NCI-H345 treated with DMSO at 0.1 percent for 48 hours (cell line): ENCODE data around the gene RAMP2.
"Not testable (repeated sequence)": the region's sequence is repeated elsewhere in the genome, so short reads cannot be mapped to it uniquely, and the experiment has no call there.

Experiments used
- DNase-seq: peaks from one replicate; lab custom pipeline; 2025; ENCODE audit not compliant: unreplicated experiment; lab: John Stamatoyannopoulos, UW

RAMP2 gene

DNA sequence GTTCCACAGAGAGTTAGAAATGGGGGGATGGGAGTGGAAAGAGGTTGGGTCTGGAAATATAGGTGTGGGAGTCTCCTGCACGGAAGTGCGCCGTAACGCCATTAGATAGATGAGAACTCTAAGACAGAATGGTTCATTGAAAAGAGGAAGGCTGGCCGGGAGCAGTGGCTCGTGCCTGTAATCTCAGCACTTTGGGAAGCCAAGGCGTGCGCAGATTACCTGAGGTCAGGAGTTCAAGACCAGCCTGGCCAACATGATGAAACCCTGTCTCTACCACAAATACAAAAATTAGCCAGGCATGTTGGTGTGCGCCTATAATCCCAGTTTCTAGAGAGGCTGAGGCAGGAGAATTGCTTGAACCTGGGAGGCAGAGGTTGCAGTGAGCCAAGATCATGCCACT lies 7.0 kb downstream of the RAMP2 start:
- not testable (repeated sequence) for DNase-seq

DNA sequence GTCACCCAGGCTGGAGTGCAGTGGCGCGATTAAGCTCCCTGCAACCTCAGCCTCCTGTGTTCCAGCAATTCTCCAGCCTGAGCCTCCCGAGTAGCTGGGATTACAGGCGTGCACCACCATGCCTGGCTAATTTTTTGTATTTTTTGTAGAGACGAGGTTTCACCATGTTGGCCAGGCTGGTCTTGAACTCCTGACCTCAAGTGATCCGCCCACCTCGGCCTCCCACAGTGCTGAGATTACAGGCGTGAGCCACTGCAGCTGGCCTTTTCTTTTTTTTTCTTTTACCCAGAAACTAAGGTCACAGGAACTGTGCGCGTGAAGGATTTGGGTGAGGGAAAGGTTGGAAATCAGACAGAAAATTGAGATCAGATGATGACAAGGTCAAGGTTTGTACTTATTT lies 8.9 kb downstream of the RAMP2 start:
- not testable (repeated sequence) for DNase-seq

GRCh38 chr17:42772945-42773289 lies 11.9 kb downstream of the RAMP2 start:
- DNase-seq: no peak

DNA sequence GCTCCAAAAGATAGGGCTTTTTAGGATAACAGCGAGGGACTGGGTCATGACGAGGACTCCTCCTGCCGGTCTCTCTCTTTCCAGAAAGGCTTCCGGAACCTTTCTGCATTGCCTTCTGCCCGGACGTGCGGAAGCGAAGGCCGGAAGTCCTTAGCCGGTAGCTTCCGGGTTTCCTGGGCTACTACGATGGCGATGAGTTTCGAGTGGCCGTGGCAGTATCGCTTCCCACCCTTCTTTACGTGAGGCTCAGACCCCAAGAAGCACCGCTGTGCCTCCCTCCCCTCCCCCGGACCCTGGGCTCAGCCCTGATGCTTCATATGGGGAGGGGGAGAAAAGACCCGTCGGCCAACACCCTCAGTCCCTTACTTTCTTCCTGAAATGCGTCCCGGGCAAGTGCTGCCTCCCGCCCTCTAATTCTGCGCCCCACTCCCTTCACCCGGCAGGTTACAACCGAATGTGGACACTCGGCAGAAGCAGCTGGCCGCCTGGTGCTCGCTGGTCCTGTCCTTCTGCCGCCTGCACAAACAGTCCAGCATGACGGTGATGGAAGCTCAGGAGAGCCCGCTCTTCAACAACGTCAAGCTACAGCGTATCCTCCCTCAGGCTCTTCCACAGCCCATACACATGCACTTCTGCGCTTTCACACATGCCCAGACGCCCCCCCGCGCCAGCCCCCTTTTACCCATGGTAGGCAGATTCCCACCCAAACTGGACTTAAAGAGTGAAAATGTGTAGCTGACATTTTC lies 12.4 kb downstream of the RAMP2 start, which contains the start of gene VPS25:
VPS25 (plus strand) TSS at position 160 of the 746 bp plus-strand sequence; CDS start at position 187, 27 bp downstream.
- DNase-seq: peak; percentile 70

- DNase-seq: no peak
These were observed 13.2 kb downstream of the RAMP2 start for GRCh38 chr17:42774066-42774745.

- no peak for DNase-seq
These were observed 14.6 kb downstream of the RAMP2 start for GRCh38 chr17:42775534-42776098.

DNA sequence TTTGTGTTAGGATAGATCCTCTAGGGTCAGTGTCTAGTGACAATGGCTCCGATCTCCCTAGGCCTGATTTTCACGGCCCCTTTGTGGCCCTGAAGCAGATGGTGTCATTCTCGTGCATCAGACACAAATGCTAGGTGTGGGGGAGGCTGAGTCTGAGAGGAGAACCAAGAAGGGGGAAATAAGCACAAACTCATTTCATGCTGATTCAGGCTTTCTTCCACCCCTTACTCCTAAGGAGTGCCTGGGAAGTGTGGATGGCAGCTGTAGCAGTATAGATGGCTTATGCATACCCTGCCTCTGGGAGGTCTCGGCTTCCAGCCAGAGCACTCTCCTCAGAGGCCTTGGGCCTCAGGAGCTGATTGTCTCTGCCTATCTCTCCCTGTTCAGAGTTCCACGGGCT lies 17.5 kb downstream of the RAMP2 start:
- no peak for DNase-seq

- DNase-seq: no peak
These were observed 18.4 kb downstream of the RAMP2 start for GRCh38 chr17:42779304-42779935.

DNA sequence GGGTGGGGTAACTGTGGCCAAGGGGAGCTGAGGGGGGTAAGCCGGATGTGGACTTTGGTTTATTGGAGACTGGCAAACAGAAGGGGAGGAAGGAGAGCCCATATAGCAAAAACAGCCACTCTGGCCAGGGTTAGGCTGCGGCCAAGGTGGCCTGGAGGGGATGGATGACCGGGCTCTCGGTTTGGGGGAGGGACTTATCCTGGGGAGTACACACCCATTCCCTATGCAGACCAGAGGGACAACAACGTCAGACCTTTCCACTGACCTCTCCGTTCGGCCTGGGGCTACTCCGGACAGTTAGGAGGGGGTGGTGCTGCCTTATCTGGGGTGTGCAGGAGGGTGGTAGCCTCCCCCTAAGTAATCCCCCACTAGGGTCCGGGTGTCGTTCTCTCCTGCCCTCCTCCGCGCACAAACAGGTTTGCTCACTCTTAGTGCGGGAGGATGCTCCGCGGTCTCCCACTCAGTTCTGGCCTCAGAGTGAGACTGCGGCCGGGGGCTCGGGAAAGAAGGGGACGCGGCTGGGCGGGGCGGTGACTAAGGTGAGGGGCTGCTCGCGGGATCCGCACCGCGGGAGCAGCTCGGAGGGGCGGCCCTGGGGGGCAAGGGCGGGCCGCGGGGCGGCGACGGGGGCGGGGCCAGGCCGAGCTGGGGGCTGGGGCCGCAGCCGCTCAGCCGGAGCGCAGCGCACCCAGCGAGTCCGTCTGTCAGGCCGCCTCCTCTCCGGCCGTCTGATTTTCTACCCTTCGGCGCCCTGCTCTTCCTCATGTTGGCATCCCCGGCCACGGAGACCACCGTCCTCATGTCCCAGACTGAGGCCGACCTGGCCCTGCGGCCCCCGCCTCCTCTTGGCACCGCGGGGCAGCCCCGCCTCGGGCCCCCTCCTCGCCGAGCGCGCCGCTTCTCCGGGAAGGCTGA lies 19.2 kb downstream of the RAMP2 start, which contains the start of gene WNK4:
WNK4 (plus strand) TSS at position 675 of the 915 bp plus-strand sequence; CDS start at position 764, 89 bp downstream.
- DNase-seq: no peak

DNA sequence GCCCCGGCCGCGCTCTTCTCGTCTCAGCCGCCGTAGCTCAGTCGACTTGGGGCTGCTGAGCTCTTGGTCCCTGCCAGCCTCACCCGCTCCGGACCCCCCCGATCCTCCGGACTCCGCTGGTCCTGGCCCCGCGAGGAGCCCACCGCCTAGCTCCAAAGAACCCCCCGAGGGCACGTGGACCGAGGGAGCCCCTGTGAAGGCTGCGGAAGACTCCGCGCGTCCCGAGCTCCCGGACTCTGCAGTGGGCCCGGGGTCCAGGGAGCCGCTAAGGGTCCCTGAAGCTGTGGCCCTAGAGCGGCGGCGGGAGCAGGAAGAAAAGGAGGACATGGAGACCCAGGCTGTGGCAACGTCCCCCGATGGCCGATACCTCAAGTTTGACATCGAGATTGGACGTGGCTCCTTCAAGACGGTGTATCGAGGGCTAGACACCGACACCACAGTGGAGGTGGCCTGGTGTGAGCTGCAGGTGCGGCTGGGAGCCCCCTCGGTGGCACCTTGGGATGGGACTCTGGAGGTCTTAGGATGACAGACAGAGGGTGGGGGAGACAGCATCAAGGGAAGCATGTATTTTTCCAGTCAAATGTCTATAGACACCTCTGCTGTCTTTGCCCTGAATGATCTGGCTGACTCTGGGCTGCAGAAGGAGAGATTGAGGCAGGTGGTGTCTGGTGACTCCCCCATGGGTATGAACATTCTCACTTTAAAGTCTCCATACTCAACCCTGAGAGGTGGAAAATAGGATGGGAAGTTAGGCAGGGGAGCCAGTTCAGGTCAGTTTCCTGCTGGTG lies 20.0 kb downstream of the RAMP2 start:
- no peak for DNase-seq

DNA sequence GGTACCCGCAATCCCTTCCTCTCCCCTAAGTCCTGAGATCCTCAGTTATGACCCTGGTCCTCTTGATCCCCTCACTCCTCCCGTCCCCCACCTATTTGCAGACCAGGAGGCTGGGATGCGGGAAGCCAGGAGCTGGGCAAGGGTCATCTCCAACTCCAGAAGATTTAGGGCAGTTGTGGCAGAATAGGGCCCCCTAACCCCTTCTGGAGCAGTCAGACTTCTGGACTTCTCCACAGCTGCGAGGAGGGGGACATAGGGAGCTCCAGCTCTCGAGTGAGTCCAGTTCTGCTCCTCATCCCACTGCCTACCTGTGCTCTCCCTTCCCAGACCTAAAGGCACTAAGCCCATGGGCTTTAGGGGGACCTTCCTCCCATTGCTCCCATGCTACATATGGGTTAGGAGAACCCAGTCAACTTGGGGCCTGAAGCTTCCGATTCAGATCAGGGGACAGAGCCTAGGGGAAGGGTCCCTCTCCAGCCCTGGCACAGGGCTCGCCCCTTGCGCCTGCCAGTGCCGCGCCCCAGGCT lies 20.7 kb downstream of the RAMP2 start:
- no peak for DNase-seq

- no peak for DNase-seq
These were observed 21.4 kb downstream of the RAMP2 start for GRCh38 chr17:42782166-42783061.

GRCh38 chr17:42783062-42783790 lies 22.2 kb downstream of the RAMP2 start:
- no peak for DNase-seq

DNA sequence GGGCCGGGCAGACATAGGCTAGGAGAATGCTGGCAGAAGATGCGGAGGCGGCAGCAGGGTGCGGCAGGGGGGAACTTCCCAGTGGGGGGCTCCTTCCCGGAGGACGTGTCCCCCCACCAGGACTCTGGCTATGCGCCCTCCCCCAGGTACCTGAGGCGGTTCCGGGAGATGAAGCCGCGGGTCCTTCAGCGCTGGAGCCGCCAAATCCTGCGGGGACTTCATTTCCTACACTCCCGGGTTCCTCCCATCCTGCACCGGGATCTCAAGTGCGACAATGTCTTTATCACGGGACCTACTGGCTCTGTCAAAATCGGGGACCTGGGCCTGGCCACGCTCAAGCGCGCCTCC lies 22.7 kb downstream of the RAMP2 start:
- DNase-seq: no peak

GRCh38 chr17:42784409-42784808 lies 23.4 kb downstream of the RAMP2 start:
- DNase-seq: no peak

- DNase-seq: no peak
These were observed 24.0 kb downstream of the RAMP2 start for GRCh38 chr17:42784811-42785592.

DNA sequence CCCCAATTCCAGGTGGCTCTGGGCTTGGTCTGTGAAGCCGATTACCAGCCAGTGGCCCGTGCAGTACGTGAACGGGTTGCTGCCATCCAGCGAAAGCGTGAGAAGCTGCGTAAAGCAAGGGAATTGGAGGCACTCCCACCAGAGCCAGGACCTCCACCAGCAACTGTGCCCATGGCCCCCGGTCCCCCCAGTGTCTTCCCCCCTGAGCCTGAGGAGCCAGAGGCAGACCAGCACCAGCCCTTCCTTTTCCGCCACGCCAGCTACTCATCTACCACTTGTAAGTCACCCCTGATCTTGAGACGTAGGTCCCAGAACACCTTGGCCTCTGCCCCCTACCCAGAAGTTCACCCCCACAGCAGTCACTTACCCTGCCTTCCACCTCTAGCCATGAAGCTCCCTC lies 26.2 kb downstream of the RAMP2 start:
- no peak for DNase-seq
